Ishikawa (cell line): ENCODE measurements around the gene AMIGO2.

Source experiments
- CEBPB ChIP-seq: IDR thresholded peaks from 2 replicates; pipeline ENCODE4 v1.6.1; 2012
- CREB1 ChIP-seq: IDR thresholded peaks from 2 replicates; pipeline ENCODE4 v1.6.1; 2012; ENCODE audit warnings: low read depth
- EGR1 ChIP-seq: IDR thresholded peaks from 2 replicates; pipeline ENCODE4 v1.6.1; 2012
- EP300 ChIP-seq: IDR thresholded peaks from 2 replicates; pipeline ENCODE4 v1.6.1; 2012; ENCODE audit warnings: borderline replicate concordance
- FOXM1 ChIP-seq: IDR thresholded peaks from 2 replicates; pipeline ENCODE4 v1.6.1; 2012; ENCODE audit warnings: low read depth, borderline replicate concordance
- NFIC ChIP-seq: IDR thresholded peaks from 2 replicates; pipeline ENCODE4 v1.6.1; 2012
- RAD21 ChIP-seq: IDR thresholded peaks from 2 replicates; pipeline ENCODE4 v1.6.1; 2012; ENCODE audit warnings: low read depth
- TAF1 ChIP-seq: IDR thresholded peaks from 2 replicates; pipeline ENCODE4 v1.6.1; 2012; ENCODE audit warnings: low read depth, mild to moderate bottlenecking
- TCF12 ChIP-seq: IDR thresholded peaks from 2 replicates; pipeline ENCODE4 v1.6.1; 2012; ENCODE audit warnings: low read depth
- TEAD4 ChIP-seq: IDR thresholded peaks from 2 replicates; pipeline ENCODE4 v1.6.1; 2012
- USF1 ChIP-seq: IDR thresholded peaks from 2 replicates; pipeline ENCODE4 v1.6.1; 2012
- YY1 ChIP-seq: IDR thresholded peaks from 2 replicates; pipeline ENCODE4 v1.6.1; 2012; ENCODE audit warnings: low read depth
- ZBTB7A ChIP-seq: IDR thresholded peaks from 2 replicates; pipeline ENCODE4 v1.6.1; 2012; ENCODE audit warnings: low read depth
- TF ChIP-seq, protein P1 (sequence below): IDR thresholded peaks from 2 replicates; pipeline ENCODE4 v1.6.1; 2012; ENCODE audit warnings: low read depth, mild to moderate bottlenecking
- TF ChIP-seq, protein P2 (sequence below): IDR thresholded peaks from 2 replicates; pipeline ENCODE4 v1.6.1; 2012

The AMIGO2 gene

DNA sequence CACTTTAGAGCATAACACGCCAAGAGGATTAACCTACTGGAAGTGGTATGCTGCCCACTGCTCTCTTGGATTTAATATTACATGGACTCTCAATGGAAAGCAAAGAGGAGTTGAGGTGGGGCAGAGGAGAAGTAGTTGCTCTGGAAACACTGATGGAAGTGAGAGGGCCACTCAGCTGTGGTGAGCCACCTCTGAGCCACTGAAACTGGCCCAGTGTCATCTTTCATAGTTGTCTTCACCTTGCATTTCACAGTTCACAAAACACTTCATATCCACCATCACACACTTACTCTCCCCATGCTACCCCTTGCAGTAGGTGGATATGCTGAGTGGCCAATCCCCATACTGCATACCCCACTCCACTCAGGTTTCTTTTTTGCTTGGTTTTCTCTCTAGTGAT is 12.6 kb downstream of the AMIGO2 start:
- TF ChIP-seq TAF1 = no peak
- TF ChIP-seq, protein P1, sequence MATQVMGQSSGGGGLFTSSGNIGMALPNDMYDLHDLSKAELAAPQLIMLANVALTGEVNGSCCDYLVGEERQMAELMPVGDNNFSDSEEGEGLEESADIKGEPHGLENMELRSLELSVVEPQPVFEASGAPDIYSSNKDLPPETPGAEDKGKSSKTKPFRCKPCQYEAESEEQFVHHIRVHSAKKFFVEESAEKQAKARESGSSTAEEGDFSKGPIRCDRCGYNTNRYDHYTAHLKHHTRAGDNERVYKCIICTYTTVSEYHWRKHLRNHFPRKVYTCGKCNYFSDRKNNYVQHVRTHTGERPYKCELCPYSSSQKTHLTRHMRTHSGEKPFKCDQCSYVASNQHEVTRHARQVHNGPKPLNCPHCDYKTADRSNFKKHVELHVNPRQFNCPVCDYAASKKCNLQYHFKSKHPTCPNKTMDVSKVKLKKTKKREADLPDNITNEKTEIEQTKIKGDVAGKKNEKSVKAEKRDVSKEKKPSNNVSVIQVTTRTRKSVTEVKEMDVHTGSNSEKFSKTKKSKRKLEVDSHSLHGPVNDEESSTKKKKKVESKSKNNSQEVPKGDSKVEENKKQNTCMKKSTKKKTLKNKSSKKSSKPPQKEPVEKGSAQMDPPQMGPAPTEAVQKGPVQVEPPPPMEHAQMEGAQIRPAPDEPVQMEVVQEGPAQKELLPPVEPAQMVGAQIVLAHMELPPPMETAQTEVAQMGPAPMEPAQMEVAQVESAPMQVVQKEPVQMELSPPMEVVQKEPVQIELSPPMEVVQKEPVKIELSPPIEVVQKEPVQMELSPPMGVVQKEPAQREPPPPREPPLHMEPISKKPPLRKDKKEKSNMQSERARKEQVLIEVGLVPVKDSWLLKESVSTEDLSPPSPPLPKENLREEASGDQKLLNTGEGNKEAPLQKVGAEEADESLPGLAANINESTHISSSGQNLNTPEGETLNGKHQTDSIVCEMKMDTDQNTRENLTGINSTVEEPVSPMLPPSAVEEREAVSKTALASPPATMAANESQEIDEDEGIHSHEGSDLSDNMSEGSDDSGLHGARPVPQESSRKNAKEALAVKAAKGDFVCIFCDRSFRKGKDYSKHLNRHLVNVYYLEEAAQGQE = no peak
- no peak for TF ChIP-seq EP300
- no peak for TF ChIP-seq YY1
- TF ChIP-seq TEAD4 = no peak
- no peak for TF ChIP-seq USF1
- TF ChIP-seq, protein P2, sequence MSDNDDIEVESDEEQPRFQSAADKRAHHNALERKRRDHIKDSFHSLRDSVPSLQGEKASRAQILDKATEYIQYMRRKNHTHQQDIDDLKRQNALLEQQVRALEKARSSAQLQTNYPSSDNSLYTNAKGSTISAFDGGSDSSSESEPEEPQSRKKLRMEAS = no peak

GRCh38 chr12:47066278-47067025 is 13.3 kb downstream of the AMIGO2 start:
- TF ChIP-seq FOXM1 = no peak
- no peak for TF ChIP-seq RAD21
- no peak for TF ChIP-seq TCF12
- TF ChIP-seq YY1 = no peak

GRCh38 chr12:47065546-47065945 is 14.2 kb downstream of the AMIGO2 start:
- no peak for TF ChIP-seq YY1
- TF ChIP-seq TAF1 = no peak
- TF ChIP-seq, protein P1 = no peak
- TF ChIP-seq, protein P2 = no peak
- no peak for TF ChIP-seq NFIC
- TF ChIP-seq USF1 = no peak
- no peak for TF ChIP-seq TCF12
- TF ChIP-seq CREB1 = no peak
- TF ChIP-seq EP300 = no peak
- TF ChIP-seq RAD21 = no peak
- TF ChIP-seq TEAD4 = no peak
- no peak for TF ChIP-seq CEBPB
- no peak for TF ChIP-seq ZBTB7A
- no peak for TF ChIP-seq EGR1
- no peak for TF ChIP-seq FOXM1

GRCh38 chr12:47054659-47055058 is 25.1 kb downstream of the AMIGO2 start:
- TF ChIP-seq RAD21 (no peak), ZBTB7A (no peak), TEAD4 (no peak), EP300 (no peak), CREB1 (no peak), YY1 (no peak), CEBPB (no peak), FOXM1 (no peak), USF1 (no peak)
- TF ChIP-seq, protein P2 = no peak
- TF ChIP-seq, protein P1 = no peak
